ENCODE data around the gene MAP6.

MAP6 gene

DNA sequence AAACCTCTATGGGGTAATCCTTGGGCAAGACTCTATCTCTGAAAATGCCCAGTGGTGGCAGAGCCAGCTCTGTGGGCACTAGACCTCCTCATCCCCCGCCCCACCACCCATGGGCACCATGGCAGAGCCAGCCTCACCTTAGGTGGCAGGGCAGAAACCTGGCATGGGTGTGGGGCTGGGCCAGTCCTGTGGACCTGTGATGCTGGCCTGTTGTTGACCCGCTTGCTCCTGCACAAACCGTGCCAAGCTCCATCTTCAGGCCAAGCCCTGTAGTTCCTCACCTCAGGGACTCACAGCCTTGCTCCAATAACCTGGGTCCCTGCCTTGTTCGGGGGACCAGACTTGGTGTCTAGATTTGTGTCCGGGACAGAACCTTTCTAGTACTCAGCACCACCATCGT lies 115.7 kb downstream of the MAP6 start:
- DNase-seq (ENCODE audit: low read depth in 2 of 2), result no peak

DNA sequence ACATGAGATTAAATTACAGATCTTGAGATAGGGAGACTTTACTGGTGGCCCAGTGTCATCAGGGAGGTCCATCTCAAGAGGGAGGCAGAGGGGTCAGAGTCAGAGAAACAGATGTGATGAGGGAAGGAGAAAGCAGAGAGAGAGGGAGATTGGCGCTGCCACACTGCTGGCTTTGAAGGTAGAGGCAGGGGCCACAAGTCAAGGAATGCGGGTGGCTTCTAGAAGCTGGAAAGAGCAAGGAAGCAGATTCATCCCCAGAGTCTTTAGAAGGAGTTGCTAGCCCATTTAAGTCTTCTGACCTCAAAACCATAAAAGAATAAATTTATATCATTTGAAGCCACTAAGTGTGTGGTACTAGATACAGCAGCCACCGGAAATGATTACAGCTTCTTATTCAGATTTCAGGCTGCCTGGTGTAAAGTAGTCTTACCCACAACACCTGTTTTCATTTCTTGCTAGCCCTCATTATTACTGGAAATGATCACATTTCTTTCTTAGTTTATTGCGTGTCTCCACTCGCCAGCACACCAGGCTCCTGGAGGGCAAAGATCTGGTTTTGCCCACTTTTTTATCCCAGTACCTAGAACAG lies 119.4 kb downstream of the MAP6 start:
- DNase-seq (ENCODE audit: low read depth in 2 of 2), result no peak

DNA sequence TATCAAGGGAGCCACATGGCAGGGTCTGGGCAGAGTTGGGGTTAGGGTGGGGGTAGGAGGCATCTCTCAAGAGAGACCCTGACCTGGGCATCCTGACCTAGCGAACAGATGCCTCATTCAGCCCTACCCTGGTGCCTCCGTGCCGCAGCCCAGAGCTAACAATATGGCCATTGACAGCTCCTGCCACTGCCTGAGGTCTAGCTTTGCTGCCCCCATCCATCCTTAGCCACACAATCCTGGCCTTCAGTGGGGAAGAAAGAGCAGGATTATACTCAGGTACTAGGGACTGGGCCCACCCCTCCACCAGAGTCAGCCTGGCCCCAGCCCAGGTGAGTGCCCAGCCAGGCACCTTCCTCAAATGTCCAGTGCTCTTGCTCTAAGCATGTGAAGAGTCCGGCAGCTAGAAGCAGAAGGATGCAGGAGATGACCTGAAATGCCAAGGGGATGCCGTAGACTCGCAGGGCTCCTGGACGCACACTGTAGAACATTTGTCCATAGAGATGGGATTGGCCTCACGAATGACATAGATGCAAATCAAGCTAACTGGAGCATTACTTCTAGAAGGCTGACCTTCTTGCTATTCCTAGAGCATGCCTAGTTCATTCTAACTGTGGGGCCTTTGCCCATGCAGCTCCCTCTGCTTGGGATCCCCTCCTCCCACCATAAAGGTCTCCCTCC lies 120.1 kb downstream of the MAP6 start:
- no peak for DNase-seq (ENCODE audit: low read depth in 2 of 2)

DNA sequence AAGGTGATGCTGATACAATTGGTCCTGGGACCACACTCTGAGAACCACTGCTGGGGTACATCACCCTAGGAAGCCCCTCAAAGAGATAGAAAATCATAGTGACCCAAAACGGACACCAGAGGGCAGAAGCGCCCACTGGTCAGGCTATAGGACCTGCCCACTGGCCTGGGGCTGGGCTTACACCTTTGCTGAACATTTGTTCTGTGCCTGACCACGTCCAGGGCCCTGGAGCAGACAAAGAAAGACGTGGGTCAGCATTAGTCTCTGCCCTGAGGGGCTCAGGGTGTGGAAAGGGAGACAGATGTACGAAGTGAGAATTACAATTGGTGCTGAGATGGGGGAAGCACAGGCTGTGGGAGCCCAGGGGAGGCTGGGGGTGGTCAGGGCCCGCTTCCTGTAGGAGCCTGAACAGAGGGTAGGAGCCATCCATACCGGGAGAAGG lies 121.2 kb downstream of the MAP6 start:
- peak in 1 of 2 experiments; percentile 29 for DNase-seq (ENCODE audit: low read depth in 2 of 2)

DNA sequence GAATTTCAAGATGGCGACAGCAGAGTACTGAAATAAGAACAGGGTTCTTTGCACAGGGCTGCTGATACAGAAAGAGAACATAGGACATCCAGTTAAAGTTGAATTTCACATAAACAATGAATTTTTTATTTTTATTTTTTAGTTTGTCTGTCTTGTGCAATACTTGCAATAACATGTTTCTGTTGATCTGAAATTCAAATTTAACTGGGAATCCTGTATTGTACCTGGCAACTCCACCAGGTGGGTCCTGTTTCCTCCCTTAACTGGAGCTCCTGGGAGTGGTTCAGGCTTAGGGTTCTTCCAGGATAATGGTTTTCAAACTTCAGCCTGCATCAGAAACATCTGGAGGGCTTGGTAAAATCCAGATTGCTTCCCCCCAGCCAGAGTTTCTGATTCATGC lies 121.7 kb downstream of the MAP6 start:
- no peak for DNase-seq (ENCODE audit: low read depth in 2 of 2)

DNA sequence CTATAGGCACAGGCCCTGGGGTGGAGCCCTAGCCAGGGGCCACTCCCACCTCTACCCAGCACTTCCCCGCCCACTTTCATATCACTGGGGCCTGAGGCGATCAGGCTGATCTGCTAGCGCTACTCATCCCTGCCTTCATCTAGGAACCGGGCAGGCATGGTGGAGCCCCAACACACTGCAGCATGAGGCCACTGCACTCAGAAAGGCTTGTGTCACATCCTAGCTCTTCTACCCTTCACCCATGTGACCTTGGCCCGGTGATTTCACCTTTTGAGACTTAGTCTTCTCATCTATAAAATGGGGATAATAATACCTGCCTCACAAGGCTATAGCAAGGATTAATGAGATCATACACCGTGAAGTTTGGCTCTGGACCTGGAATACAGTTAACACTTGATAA lies 125.0 kb downstream of the MAP6 start:
- DNase-seq (ENCODE audit: low read depth in 2 of 2), result no peak

DNA sequence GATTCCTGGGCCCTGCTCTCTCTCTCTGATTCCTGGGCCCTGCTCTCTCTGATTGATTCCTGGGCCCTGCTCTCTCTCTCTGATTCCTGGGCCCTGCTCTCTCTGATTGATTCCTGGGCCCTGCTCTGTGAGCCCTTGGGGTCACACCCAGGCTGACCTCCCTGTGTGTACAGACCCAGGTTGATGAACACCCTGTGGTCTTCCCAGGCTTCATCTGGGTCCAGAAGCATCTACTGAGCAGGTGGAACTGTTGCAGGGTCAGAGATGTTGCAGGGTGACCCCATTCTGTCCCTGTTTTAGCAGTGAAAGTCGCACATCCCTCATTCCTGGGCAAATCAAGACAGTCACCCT lies 126.8 kb downstream of the MAP6 start:
- no peak for DNase-seq (ENCODE audit: low read depth in 2 of 2)

DNA sequence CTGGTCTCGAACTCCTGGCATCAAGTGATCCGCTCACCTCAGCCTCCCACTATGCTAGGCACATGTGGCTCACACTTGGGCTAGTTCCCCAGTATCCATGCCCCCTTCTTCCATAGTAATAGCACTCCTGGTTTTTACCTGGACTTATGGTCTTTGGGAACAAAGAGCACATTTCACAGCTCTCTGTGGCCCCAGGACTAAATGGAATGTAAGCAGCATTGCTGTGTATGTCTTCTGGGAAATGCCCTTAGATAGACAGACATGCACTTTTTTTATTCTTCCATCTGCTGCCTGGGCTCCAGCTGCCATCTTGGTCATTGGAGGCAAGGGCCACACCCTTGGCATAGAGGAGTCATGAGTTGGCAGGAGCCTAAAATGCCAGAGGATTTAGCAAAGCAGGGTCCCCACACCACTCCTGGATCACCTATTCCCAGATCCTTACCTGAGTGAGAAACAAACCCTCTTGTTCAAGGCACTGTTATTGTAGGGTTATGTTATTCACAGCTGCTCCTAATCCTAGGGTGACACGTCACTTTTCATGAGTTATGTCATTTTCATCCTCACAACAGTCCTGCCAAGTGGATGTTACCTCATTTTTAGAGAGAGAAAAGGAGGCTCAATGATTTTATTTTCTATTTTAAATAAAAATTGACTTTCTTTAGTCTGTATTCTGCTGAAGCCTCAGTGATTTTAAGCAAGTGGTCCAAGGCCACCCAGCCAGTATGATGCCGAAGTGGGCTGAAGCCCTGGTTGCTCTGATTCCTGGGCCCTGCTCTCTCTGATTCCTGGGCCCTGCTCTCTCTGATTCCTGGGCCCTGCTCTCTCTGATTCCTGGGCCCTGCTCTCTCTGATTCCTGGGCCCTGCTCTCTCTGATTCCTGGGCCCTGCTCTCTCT lies 127.4 kb downstream of the MAP6 start:
- no peak for DNase-seq (ENCODE audit: low read depth in 2 of 2)

DNA sequence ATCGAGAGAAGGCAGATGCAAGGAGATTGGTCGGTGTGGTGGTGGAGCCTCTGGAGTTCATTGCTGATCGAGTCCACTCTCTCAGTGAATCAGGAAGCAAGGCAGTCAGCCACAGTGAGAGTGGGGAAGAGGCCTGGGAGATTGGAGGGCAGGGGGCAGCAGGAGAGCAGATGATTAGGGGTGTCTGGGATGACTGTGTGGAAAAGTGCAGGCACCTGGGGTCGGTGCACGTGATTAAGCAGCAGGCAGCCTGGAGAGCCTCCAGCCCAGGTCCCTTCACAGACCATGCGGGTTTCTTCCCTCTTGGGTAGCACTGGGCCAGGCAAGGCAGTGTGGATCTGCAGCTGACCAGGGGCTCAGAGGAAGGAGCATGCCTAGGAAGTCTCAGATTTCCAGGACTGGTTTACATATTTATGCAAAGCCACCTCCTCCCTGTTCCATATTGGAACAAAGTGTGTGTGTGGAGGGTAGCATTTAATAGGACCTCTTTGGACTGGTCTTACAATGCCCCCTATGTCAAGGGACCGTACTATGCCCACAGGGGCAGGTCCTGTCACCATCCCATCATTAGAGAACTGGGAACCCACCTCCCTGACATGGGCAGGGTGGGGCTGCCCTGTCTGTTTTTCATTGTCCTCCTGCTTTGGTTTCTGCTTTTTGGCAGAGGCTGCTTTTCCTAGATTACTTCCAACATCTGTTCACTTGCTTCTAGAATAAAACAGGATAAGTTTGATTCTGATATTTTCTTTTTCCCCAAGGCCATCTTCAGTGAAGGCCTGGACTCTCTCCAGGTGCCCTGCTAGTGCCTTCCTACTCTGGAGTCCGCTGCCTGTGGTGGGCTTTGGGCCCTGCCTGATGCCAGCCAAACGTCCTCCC lies 129.1 kb downstream of the MAP6 start:
- no peak for DNase-seq (ENCODE audit: low read depth in 2 of 2)

DNA sequence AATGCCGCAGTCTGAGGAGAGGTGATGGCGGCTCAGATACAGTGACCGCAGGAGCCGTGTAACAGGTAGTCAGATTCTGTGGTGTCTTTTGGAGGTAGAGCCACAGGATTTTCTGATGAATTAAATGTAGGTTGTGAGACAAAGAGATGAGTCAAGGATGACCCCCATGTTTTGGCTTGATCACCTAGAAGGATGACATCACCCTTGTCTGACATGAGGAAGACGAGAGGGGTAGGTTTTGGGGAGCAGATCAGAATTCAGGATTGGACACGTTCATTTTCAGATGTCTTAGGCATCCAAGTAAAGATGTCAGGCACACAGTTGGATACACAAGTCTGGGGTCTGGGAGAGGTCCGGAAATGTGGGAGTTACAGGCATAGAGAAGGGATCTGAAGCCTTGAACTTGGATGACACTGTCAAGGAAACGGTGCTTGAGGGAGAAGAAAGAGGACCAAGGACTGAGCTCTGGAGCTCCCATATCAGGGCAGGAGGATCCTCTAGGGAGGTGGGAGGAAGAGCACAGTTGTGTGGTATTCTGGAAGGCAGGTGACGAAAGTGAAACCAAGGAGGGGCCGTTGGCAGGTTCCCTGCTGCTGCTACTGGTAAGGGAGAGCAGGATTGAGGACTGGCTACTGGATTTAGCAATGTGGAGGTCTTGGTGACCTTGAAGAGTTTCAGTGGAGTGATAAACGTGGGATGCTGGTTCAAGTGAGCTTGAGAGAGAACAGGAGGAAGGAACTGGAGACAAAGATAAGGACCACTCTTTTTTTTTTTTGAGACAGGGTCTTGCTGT lies 130.5 kb downstream of the MAP6 start:
- DNase-seq (ENCODE audit: low read depth in 2 of 2), result no peak

DNA sequence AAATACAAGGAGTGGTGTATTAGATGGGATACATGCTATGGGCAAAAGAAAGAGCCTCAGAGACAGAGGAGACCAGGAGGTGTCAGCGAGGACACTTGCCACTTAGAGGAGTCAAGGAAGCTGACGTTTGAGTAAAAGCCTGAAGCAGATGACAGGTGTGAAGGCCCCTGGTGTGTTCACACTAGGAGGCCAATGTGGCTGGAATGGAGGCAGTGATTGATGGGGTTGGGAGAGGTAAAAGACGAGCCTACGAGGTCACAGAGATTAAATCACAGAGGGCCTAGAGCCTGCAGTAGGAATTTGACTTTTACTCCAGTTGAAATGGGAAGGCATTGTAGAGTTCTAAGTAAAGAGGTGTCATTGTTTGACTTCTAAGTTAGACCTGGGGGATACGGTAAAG lies 131.1 kb downstream of the MAP6 start:
- DNase-seq (ENCODE audit: low read depth in 2 of 2), result no peak
